Vagina (tissue), 2 donors: ENCODE results near the gene RTL9. TPM values are rescaled to one million over a fixed set of nuclear protein-coding genes. Genes with fewer than 3 reads are reported as not detected.
"Not testable (repeated sequence)": the region's sequence is repeated elsewhere in the genome, so short reads cannot be mapped to it uniquely, and the experiment has no call there.

ENCODE experiments used
- DNase-seq, 2 donors: peaks; one replicate each; pipeline ENCODE4 v3.0.0-alpha.2; 2017; ENCODE audit errors: extremely low spot score in 2 of 2
- H3K27ac ChIP-seq: fragments of 200-600 bp; sonication (generic); one replicate; pipeline ENCODE4 v1.5.1; 2019
- H3K27me3 ChIP-seq: fragments of 200-600 bp; sonication (generic); one replicate; pipeline ENCODE4 v1.5.1; 2019
- H3K36me3 ChIP-seq, 2 donors: fragments of 200-600 bp; sonication (generic); one replicate each; pipeline ENCODE4 v1.5.1; 2017 to 2019
- H3K4me1 ChIP-seq: fragments of 200-600 bp; sonication (generic); one replicate; pipeline ENCODE4 v1.5.1; 2019
- H3K4me3 ChIP-seq, 2 donors: fragments of 200-600 bp; sonication (generic); 1 replicate in 1 of 2; 2 replicates in 1 of 2; pipeline ENCODE4 v1.5.1; 2016 to 2019
- H3K9me3 ChIP-seq: fragments of 200-600 bp; sonication (generic); one replicate; pipeline ENCODE4 v1.5.1; 2019
- POLR2A ChIP-seq, 2 donors: fragments of 450-650 bp; IDR thresholded peaks; one replicate each; pipeline ENCODE4 v1.6.1; 2017; ENCODE audit warnings: antibody characterized with exemption in 2 of 2, mild to moderate bottlenecking in 2 of 2, moderate library complexity in 2 of 2
- POLR2AphosphoS5 ChIP-seq, 2 donors: sonication (generic); formaldehyde crosslinking; IDR thresholded peaks; one replicate each; pipeline ENCODE4 v1.9.0; 2017; ENCODE audit warnings: antibody characterized with exemption in 2 of 2, mild to moderate bottlenecking in 2 of 2, low read depth in 1 of 2; ENCODE audit not compliant: insufficient read depth in 1 of 2
- intact Hi-C: fragments of 100-400 bp; cut with DNase I; formaldehyde crosslinking; loops from one replicate; pipeline ENCODE4 v1.15.1; 2023
- total RNA-seq: library from RNA; depleted of rRNA; stranded (reverse); fragments of >200 nt; gene quantifications from one replicate; pipeline ENCODE4 v1.2.3, GENCODE V29; 2016
- TF ChIP-seq, protein P1 (sequence below), 3 experiments: fragments of 450-650 bp in 2 of 3; fragments of 200-600 bp in 1 of 3; sonication (generic) in 1 of 3; IDR thresholded peaks; one replicate each; pipeline ENCODE4 v1.5.1; 2017 to 2019; ENCODE audit warnings: antibody characterized with exemption in 3 of 3, mild to moderate bottlenecking in 2 of 3, moderate library complexity in 2 of 3

RTL9 gene
- total RNA-seq, 1 donor from 2014 or later = not detected

DNA sequence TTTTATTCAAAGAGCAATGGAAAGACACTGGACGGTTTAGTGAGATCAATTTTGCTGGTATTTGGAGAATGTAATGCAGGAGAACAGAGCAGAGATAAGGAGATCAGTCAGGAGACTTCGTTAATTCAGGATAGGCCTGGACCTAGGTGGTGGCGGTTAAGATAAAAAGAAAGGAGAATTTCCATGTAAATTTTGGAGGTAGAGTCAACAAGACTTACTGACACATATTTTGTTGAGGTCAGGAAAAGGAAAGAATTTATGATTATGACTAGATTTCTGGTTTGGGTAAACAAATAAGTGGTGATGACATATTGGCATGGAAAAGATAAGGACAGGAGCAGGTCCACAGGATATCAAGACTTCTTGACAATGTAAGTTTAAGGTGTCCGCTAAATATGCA is 31.9 kb upstream of the RTL9 start:
- Histone ChIP-seq H3K4me1 (no peaks in the 10 kb centered on the region), H3K4me3 (no peak overlapping the region), H3K27me3 (no peaks in the 10 kb centered on the region), H3K27ac (no peak overlapping the region), H3K36me3 (no peaks in the 10 kb centered on the region), H3K9me3 (no peaks in the 10 kb centered on the region)
- intact Hi-C loops = no loop called here
- no peak for DNase-seq
- TF ChIP-seq POLR2A (IDR thresholded peaks at IDR 0.05) (no peak), POLR2AphosphoS5 (IDR thresholded peaks at IDR 0.05; ENCODE audit: insufficient read depth in 1 of 2, low read depth in 1 of 2) (no peak)
- TF ChIP-seq, protein P1, sequence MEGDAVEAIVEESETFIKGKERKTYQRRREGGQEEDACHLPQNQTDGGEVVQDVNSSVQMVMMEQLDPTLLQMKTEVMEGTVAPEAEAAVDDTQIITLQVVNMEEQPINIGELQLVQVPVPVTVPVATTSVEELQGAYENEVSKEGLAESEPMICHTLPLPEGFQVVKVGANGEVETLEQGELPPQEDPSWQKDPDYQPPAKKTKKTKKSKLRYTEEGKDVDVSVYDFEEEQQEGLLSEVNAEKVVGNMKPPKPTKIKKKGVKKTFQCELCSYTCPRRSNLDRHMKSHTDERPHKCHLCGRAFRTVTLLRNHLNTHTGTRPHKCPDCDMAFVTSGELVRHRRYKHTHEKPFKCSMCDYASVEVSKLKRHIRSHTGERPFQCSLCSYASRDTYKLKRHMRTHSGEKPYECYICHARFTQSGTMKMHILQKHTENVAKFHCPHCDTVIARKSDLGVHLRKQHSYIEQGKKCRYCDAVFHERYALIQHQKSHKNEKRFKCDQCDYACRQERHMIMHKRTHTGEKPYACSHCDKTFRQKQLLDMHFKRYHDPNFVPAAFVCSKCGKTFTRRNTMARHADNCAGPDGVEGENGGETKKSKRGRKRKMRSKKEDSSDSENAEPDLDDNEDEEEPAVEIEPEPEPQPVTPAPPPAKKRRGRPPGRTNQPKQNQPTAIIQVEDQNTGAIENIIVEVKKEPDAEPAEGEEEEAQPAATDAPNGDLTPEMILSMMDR (IDR thresholded peaks at IDR 0.05) = no peak

GRCh38 chrX:110327336-110327735 is 31.3 kb upstream of the RTL9 start:
- H3K4me1 ChIP-seq = no peaks in the 10 kb centered on the region
- no peak overlapping the region for H3K27ac ChIP-seq
- H3K4me3 ChIP-seq = no peak overlapping the region
- intact Hi-C loops = no loop called here
- DNase-seq = no peak
- H3K27me3 ChIP-seq = no peaks in the 10 kb centered on the region
- H3K36me3 ChIP-seq = no peaks in the 10 kb centered on the region
- H3K9me3 ChIP-seq = no peaks in the 10 kb centered on the region
- TF ChIP-seq, protein P1 (IDR thresholded peaks at IDR 0.05) = no peak
- no peak for TF ChIP-seq POLR2A (IDR thresholded peaks at IDR 0.05)
- TF ChIP-seq POLR2AphosphoS5 (IDR thresholded peaks at IDR 0.05; ENCODE audit: insufficient read depth in 1 of 2, low read depth in 1 of 2) = no peak

GRCh38 chrX:110328613-110329012 is 30.0 kb upstream of the RTL9 start:
- H3K9me3 ChIP-seq, H3K4me1 ChIP-seq, H3K27ac ChIP-seq, H3K4me3 ChIP-seq, intact Hi-C loops, H3K36me3 ChIP-seq, DNase-seq, H3K27me3 ChIP-seq: not testable (repeated sequence)

GRCh38 chrX:110331444-110332030 is 27.1 kb upstream of the RTL9 start:
- intact Hi-C loops = no loop called here

DNA sequence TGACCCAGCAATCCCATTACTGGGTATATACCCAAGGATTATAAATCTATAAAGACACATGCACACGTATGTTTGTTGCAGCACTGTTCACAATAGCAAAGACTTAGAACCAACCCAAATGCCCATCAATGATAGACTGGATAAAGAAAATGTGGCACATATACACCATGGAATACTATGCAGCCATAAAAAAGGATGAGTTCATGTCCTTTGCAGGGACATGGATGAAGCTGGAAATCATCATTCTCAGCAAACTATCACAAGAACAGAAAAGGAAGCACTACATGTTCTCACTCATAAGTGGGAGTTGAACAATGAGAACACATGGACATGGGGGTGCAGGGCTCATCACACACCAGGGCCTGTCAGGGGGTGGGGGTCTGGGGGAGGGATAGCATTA is 25.2 kb upstream of the RTL9 start:
- H3K9me3 ChIP-seq, H3K27me3 ChIP-seq, H3K27ac ChIP-seq, DNase-seq, H3K4me3 ChIP-seq, H3K4me1 ChIP-seq, intact Hi-C loops, H3K36me3 ChIP-seq: not testable (repeated sequence)

More at GRCh38 chrX:110331444-110332030, 27.1 kb upstream of the RTL9 start:
- Histone ChIP-seq H3K9me3 (no peaks in the 10 kb centered on the region), H3K4me1 (no peaks in the 10 kb centered on the region), H3K36me3 (no peaks in the 10 kb centered on the region), H3K27ac (no peak overlapping the region), H3K4me3 (no peak overlapping the region), H3K27me3 (no peaks in the 10 kb centered on the region)
- TF ChIP-seq POLR2A (IDR thresholded peaks at IDR 0.05) (no peak), POLR2AphosphoS5 (IDR thresholded peaks at IDR 0.05; ENCODE audit: insufficient read depth in 1 of 2, low read depth in 1 of 2) (no peak)
- TF ChIP-seq, protein P1 (IDR thresholded peaks at IDR 0.05) = no peak
- DNase-seq = no peak

GRCh38 chrX:110338935-110339334 is 19.7 kb upstream of the RTL9 start:
- H3K4me1 ChIP-seq = no peaks in the 10 kb centered on the region
- TF ChIP-seq POLR2A (IDR thresholded peaks at IDR 0.05) = no peak
- no peak for TF ChIP-seq POLR2AphosphoS5 (IDR thresholded peaks at IDR 0.05; ENCODE audit: insufficient read depth in 1 of 2, low read depth in 1 of 2)
- TF ChIP-seq, protein P1 (IDR thresholded peaks at IDR 0.05) = no peak
- H3K27me3 ChIP-seq = no peaks in the 10 kb centered on the region
- no peak for DNase-seq
- H3K4me3 ChIP-seq = no peak overlapping the region
- H3K9me3 ChIP-seq = no peaks in the 10 kb centered on the region
- H3K27ac ChIP-seq = no peak overlapping the region
- intact Hi-C loops = no loop called here
- no peaks in the 10 kb centered on the region for H3K36me3 ChIP-seq
